ENCODE measurements around the gene FGA. TPM values are rescaled to one million over a fixed set of nuclear protein-coding genes. Genes with fewer than 3 reads are reported as not detected.

The FGA gene
- total RNA-seq, 1 experiment from 2014 or later = not detected

- H3K4me1 ChIP-seq (ENCODE audit: insufficient read depth, low read length, poor library complexity, severe bottlenecking) = peaks cover 11% of the 10 kb centered on the region
- no peak overlapping the region for H3K27ac ChIP-seq (ENCODE audit: low read depth, low read length, poor library complexity, severe bottlenecking)
- no TSS peak for BruUV-seq (replicated peaks)
- H3K36me3 ChIP-seq (ENCODE audit: insufficient read depth, low read length, poor library complexity, severe bottlenecking) = peaks cover 8% of the 10 kb centered on the region
- intact Hi-C loops (cut with micrococcal nuclease; ENCODE audit: unreplicated experiment) = loop anchor here (1.0 kb wide), 1 partner anchor 66 kb away; no protein-coding TSS in a partner anchor
- no peak overlapping the region for H3K4me3 ChIP-seq (ENCODE audit: low read depth, low read length, poor library complexity, severe bottlenecking)
- CTCF ChIA-PET = interaction anchor here (0.6 to 1.3 kb wide), 2 partner anchors 11 to 67 kb away, joined by 3 to 7 read pairs; no protein-coding TSS in a partner anchor
- POLR2A ChIA-PET (ENCODE audit: low non-redundant PET) = no interaction called here
- H3K27me3 ChIP-seq (replicated peaks; ENCODE audit: insufficient read depth, low read depth, low read length, poor library complexity) = no peaks in the 10 kb centered on the region
- TF ChIP-seq EZH2 (IDR thresholded peaks at IDR 0.05; ENCODE audit: borderline replicate concordance, low read depth, low read length, poor library complexity, severe bottlenecking) (no peak), CTCF (conservative IDR thresholded peaks at IDR 0.05; ENCODE audit: low read depth, low read length) (peak; percentile 84)
- H3K9me3 ChIP-seq (ENCODE audit: low read depth, low read length, poor library complexity, severe bottlenecking) = no peaks in the 10 kb centered on the region
- peak; percentile 81 for DNase-seq (ENCODE audit: low spot score)
Observed at GRCh38 chr4:154551872-154552686, 38.5 kb downstream of the FGA start.

- Histone ChIP-seq H3K27ac (ENCODE audit: low read depth, low read length, poor library complexity, severe bottlenecking) (peak within 1 kb of the TSS; percentile 83), H3K27me3 (replicated peaks; ENCODE audit: insufficient read depth, low read depth, low read length, poor library complexity) (no peaks in the 10 kb centered on the region), H3K4me3 (ENCODE audit: low read depth, low read length, poor library complexity, severe bottlenecking) (peak within 1 kb of the TSS; percentile 97), H3K4me1 (ENCODE audit: insufficient read depth, low read length, poor library complexity, severe bottlenecking) (peaks cover 11% of the 10 kb centered on the region), H3K9me3 (ENCODE audit: low read depth, low read length, poor library complexity, severe bottlenecking) (no peaks in the 10 kb centered on the region), H3K36me3 (ENCODE audit: insufficient read depth, low read length, poor library complexity, severe bottlenecking) (peaks cover 27% of the 10 kb centered on the region)
- intact Hi-C loops (cut with micrococcal nuclease; ENCODE audit: unreplicated experiment) = no loop called here
- CTCF ChIA-PET = interaction anchor here (0.6 to 0.8 kb wide), 2 partner anchors 31 to 69 kb away, joined by 6 read pairs; no protein-coding TSS in a partner anchor
- TF ChIP-seq EZH2 (IDR thresholded peaks at IDR 0.05; ENCODE audit: borderline replicate concordance, low read depth, low read length, poor library complexity, severe bottlenecking) (no peak), CTCF (conservative IDR thresholded peaks at IDR 0.05; ENCODE audit: low read depth, low read length) (no peak)
- POLR2A ChIA-PET (ENCODE audit: low non-redundant PET) = no interaction called here
- peak; percentile 97 for DNase-seq (ENCODE audit: low spot score)
- BruUV-seq (replicated peaks) = TSS peak; percentile 70
Observed at GRCh38 chr4:154549894-154550790, 40.4 kb downstream of the FGA start, which contains the start of gene PLRG1. TSS of gene PLRG1 (minus strand) at chr4:154550400. CDS start at chr4:154550308, 92 bp downstream.

GRCh38 chr4:154545689-154546088 is 44.9 kb downstream of the FGA start:
- Histone ChIP-seq H3K4me3 (ENCODE audit: low read depth, low read length, poor library complexity, severe bottlenecking) (no peak overlapping the region), H3K4me1 (ENCODE audit: insufficient read depth, low read length, poor library complexity, severe bottlenecking) (peaks cover 9% of the 10 kb centered on the region), H3K27ac (ENCODE audit: low read depth, low read length, poor library complexity, severe bottlenecking) (no peak overlapping the region), H3K27me3 (replicated peaks; ENCODE audit: insufficient read depth, low read depth, low read length, poor library complexity) (no peaks in the 10 kb centered on the region), H3K36me3 (ENCODE audit: insufficient read depth, low read length, poor library complexity, severe bottlenecking) (peaks cover 68% of the 10 kb centered on the region), H3K9me3 (ENCODE audit: low read depth, low read length, poor library complexity, severe bottlenecking) (no peaks in the 10 kb centered on the region)
- ChIA-PET POLR2A (ENCODE audit: low non-redundant PET) (no interaction called here), CTCF (no interaction called here)
- TF ChIP-seq EZH2 (IDR thresholded peaks at IDR 0.05; ENCODE audit: borderline replicate concordance, low read depth, low read length, poor library complexity, severe bottlenecking) = no peak
- TF ChIP-seq CTCF (conservative IDR thresholded peaks at IDR 0.05; ENCODE audit: low read depth, low read length) = 0 out of 2 replicates have a peak, but pooled peaks have one; percentile 23
- intact Hi-C loops (cut with micrococcal nuclease; ENCODE audit: unreplicated experiment) = no loop called here
- no TSS peak for BruUV-seq (replicated peaks)
- no peak for DNase-seq (ENCODE audit: low spot score)

Data from A673 (cell line).